NOMO-1 (cell line): ENCODE data around the gene PHF3.
A peak's percentile ranks its signal among the peaks of the same experiment; 100 is the strongest.

ENCODE experiments used
- DNase-seq, 2 experiments: peaks; one replicate each; lab custom pipeline; 2025; ENCODE audit not compliant: unreplicated experiment in 2 of 2; lab: John Stamatoyannopoulos, UW

PHF3 gene

DNA sequence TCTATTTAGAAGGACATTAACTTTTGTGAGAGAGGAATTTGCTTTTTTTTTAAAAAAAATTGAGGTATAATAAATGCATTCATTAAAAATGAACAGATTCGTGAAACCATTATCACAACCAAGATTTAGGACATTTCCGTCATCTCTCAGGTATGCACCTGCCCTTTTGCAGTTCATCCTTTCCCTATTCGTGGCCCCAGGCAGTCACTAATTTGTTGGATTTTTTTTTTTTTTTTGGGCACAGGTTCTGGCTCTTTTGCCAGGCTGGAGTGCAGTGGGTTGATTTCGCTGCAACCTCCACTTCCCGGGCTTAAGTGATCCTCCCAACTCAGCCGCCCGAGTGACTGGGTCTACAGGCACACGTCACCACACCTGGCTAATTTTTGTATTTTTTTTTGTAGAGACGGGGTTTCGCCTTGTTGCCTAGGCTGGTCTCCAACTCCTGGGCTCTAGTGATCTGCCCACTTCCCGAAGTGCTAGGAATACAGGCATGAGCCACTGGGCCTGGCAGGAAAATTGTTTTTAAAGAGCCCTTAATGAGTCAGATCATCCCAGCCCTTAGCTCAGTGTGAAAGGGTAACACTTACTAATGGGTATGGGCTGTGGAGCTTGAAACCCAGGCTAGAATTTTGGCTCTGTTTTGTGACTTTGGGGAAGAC lies 9.2 kb downstream of the PHF3 start:
- DNase-seq: no peak

DNA sequence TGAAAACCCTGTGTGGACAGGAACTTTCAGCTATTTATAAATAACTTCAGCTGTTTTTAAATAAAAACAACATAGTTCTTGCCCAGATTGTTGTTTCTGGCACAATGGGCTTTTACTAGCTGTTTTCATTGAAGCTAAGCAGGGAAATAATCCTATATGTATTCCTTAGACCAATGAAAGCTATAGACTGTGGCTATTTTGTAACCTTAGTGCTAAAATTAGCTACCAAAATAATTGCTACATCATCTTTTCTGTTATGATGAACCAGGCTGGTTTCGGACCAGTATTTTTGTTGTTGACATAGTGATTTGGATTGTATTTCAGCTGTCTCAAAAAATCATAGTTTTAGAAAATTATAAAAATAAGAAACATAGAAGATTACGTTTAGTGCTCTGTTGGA lies 13.7 kb downstream of the PHF3 start:
- peak; percentile 32 to 81 for DNase-seq

DNA sequence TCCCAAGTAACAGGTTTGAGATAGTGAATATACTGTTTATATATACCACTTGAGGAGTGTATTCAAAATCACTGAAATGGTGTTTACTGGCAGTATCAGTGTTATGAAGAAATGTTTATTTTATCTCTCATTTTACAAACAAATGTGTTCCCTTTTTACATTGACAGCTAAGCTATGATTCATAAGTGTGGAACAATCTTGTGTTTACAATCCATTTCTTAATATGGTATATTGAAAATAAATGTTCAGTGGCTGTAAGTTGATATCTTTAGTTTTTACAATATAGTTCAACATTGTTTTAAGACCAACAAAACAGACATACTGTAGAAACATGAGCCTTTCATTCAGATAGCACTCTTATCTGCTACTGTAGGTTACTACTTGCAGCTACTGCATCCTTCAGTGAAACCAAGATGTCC lies 14.3 kb downstream of the PHF3 start:
- DNase-seq: no peak

DNA sequence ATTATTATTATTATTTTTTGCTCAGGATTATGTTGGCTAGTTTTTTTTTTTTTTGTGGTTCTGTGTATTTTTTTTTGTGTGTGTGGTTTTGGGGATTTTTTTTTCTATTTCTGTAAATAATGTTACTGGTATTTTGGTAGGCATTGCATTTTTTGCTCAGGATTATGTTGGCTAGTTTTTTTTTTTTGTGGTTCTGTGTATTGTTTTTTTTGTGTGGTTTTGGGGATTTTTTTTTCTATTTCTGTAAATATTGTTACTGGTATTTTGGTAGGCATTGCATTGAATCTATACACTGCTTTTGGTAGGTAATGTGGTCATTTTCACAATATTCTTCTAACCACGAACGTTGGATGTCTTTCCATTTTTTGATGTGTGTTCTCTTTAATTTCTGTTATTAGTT lies 17.4 kb downstream of the PHF3 start:
- no peak for DNase-seq

DNA sequence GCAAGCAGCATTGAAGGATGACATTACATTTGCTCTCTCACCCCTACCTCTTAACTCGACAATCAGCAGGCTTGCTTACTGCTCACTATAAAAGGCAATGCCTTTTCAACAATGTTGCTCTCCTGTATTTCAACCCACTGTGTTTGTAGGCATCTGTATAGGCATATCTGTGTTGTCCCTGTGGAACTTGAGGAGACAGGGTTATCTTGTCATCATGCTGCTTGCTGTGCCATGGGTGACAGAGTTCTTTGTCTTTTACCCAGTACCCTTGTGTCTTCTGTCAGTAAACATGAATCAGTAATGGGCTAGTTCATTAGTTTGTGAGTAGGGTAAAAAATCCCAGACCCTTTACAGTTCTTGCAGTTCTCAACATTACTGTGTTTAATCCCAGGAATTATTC lies 25.2 kb downstream of the PHF3 start:
- no peak for DNase-seq

DNA sequence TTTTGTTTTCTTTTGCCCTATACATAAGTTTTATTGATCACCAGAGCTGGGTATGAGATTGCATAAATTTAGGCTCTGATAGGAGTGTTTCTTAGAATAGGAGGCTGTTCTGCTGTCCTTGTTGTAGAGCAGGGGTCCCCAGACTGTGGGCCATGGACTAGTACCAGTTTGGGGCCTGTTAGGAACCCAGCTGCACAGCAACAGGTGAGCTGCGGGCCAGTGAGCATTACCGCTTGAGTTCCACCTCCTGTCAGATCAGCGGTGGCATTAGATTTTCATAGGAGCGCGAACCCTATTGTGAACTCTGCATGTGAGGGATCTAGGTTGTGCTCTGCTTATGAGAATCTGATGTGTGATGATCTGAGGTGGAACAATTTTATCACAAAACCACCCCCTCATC lies 26.2 kb downstream of the PHF3 start:
- no peak for DNase-seq

DNA sequence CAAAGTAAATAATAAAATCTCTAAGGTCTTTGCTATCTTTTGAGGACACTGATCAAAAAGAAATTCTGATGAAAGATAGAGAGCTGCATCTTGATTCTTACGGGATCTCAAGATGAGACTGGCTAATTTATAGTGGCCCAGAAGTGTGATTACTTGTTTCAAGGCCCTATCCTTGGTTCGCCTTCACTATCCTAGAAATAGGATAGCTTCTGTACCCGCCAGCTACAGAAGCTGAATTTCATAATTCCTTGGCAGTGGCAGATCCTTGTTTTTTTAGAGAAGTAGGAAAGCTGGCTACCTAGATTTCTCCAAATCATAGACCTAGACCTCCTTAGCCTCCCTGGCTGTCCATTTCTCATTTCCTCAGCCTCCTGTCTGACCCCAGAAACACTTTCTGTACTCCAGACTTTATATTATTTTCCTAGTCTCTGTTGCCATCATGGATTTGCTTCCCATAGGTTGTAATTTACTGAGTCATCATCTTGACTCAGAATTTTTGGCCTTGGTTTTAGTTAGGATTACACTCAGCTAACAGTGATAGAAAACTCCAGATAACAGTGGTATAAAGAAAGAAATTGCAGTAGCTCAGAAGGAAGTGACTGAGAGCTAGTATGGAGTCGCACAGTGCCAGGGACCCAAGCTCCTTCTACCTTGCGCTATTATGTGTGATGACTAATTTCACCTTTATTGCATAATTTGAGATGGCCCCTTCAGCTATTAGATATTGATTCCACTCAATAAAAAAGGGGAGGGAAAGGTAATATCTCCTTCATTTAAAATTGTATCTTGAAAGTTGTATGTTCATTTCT lies 27.7 kb downstream of the PHF3 start:
- DNase-seq: no peak

DNA sequence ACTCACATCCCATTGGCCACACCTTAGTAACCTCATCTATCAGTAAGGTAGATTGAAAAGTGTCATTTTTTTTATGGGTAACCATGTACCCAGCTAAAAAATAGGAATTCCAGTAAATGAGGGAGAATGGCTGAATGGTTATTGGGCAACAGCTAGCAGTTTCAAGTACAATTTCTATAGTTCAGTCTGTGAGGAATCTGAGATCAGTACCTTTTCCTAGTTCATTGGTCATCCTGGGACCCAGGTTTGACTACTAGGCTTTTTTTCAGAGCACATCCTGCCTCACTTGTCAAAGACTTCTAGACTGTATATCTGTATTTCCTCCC lies 28.3 kb downstream of the PHF3 start:
- no peak for DNase-seq

DNA sequence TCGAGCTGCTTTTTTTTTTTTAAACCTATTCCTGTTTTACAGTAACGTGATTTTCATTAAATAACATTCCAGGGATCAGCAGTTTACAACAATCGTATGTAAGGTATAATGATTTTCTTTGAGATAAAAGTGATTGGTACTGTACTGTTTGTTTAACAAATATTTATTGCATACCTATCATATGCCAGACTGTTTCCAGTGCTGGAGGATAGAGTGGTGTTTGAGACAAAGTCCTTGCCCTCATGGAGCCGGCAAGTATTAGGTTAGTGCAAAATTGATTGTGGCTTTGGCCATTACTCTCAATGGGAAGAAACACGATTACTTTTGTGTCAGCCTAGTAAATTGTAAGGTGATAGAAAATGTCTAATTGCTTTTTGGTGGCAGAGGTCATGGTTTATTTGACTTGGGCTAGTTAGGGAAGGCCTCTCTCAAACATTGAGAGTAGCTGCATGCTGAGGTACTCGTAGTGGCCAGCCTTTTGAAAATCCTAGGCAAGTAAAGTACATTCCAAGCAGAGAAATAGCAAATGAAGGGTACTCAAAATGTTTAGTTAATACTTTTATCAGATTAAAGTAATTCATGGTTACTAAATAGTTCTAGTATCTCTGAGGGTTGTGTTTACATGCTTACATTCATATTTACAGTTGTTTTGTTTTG lies 35.6 kb downstream of the PHF3 start:
- DNase-seq: no peak

DNA sequence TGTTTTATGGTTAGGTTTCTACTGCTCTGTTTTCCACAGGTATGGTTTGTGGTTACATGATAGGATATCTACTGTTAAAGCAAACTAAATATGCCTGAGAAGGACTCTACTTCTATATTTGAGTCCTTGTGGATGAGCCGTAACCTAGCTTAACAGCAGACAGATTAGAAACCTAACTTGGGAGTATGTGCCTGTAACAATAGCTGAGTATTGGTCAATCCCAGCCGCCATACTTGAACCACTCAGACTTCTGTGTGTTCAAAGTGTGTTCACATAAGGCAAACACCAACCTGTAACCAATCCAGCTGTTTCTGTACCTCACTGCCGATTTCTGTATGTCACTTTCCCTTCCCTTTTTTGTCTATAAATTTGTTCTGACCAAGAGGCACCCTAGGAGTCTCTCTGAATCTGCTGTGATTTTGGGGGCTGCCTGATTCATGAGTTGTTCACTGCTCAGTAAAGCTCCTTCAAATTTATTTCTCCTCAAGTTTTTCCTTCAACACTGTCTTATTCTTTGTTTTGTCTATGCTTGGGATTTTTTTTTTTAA lies 37.1 kb downstream of the PHF3 start:
- DNase-seq: peak; percentile 13 to 19

DNA sequence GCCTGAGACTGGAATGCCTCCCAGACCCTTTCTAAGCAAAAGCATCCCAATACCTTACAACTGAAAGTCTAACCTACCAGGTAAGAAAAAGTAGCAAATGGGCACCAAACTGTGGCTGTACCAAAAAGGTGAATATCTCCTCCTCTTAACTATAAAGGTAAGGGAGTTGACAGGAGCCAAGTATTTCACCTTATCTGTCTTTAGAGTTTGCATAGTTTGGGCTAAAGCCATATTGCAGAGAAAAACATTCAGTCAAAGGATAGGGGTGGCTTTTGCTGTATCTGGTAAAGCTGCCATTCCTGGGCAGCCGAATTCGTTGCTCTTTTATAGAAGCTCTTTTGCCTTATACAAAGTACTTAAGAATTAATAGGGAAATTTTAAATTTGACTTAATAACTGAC lies 38.1 kb downstream of the PHF3 start:
- no peak for DNase-seq

DNA sequence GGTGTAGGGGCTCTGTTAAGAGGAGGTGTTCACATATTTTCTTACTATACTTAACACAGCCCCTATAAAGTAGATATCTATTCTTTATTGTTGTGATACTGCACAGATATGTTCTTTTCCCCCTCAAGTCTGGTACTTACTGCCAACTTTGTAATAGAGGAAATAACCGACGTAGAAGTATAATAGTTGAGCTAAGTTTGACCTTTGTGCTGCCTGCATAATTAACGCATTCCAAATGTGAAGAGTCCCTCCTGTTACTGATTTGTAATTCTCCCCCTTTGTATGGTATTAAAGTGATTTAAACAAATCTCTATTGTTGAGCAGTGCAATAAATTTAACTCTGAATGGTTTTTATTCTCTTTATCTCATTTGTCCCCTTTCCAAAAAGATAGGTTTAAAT lies 39.0 kb downstream of the PHF3 start:
- DNase-seq: no peak

DNA sequence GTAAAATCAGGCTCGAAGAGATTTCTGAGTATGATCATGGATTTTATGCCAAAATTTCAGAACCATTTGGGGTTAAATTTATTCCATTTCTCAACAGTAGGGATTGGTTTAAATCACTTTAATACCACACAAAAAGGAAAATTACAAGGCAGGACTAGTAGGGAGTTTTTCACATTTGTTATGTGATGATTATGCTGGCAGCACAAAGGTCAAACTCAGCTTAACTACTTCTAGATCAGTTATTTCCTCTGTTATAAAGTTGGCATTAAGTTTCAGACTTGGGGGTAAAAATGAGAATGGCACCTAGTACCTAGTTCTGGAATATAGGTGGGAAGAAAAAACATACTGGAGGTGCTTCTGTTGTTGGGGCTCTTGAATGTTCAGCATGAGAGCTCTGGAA lies 39.5 kb downstream of the PHF3 start:
- no peak for DNase-seq

DNA sequence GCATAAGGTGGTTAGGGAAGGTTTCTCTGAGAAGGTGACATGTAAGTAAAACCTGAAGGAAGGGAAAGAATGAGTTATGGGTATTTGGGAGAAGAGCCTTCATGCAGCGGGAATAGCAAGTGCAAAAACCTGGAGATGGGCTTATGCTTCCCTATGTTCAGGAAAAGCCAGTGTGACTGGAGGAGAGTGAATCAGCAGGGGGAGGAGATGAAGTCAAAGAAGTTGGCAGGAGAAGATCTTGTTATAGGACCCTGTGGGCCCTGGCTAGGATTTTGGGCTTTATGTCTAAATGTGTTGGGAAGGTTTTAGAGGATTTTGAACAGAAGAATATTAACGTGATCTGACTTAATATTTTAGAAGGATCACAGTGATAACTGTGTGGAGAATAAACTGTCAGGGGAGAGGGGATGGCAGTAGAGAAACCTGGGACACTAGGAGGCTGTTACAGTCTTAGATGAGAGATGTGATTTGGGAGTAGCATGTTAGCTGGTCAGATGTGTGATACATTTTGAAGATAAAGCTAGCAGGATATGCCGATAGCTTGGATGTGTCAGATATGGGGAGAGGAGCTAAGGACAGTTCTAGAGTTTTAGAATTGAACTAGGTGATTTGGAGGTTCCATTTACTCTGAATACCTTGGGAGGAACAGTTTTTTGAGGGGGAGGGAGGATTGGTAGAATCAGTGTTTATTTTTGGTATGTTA lies 41.0 kb downstream of the PHF3 start:
- no peak for DNase-seq

DNA sequence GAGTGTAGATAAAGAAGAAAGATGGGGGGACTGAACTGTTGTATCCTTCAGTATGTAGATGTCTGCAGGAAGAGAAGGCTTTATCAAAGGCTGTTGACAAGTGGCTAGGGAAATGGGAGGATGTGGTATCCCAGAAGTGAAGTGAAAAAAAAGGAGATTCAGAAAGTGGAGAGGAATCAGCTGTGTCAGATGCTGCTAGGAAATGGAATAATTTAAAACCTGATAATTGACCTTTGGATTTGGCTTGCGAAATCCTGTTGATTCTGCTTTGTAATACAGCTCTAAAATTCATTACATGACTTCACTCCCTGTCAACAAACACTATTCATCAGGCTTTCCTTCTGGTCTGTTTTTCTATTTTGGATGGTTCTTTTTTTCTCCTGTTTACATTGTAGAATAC lies 41.7 kb downstream of the PHF3 start:
- no peak for DNase-seq

DNA sequence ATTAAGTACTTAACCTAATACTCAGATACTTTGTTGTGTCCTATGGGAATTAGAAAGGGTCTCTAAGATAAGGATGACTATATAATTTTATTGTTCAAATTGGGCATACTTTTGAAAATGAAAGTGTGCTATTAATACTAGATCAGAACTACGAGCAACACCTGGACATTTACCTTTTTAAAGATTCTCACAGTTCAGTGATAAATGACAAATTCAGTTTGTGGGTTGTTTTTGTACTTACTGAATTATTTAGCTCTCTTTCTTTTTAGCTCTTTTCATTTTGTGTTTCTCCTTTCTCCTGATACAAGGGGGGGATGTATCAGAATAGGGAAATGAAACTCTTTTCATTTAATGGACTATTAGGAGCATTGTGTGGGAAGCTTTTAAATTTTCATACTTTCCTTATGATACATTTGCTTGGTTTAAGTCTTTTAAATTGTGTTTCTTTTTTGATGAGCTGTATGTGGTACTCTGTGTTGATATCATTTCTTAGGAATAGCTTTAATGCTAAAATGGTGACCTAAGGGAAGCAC lies 47.5 kb downstream of the PHF3 start:
- DNase-seq: peak in 1 of 2 experiments; percentile 34

DNA sequence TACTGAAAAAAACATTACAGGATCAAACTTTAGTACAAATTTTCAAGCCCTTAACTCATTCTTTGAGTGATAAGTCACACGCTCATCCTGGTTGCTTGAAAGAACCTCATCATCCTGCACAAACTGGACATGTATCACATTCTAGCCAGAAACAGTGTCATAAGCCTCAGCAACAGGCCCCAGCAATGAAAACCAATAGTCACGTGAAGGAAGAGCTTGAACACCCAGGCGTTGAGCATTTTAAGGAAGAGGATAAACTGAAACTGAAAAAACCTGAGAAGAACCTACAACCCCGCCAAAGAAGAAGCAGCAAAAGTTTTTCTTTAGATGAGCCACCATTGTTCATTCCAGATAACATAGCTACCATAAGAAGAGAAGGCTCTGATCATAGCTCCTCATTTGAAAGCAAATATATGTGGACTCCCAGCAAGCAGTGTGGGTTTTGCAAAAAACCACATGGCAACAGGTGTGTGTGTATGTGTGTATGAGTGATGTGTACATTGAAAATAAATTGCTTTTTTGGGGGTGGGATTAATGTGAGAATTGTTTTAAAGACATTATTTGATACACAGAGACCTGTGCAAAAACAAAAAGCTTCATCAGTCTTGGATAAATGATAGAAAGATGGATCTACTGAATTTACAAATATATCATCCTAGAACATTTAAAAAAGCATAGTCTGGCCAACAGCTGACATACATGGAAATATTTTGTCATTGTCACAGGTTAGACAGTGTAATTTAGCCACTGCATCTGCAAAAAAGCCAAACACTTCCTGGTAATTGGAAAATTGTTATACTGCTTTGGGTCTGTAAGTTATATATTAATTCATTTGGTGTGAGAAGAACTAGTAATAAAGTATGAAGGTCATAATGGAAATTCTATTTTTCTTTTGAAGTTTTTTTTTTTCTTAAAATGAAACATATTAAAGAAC lies 50.1 kb downstream of the PHF3 start:
- DNase-seq: peak; percentile 78 to 83

DNA sequence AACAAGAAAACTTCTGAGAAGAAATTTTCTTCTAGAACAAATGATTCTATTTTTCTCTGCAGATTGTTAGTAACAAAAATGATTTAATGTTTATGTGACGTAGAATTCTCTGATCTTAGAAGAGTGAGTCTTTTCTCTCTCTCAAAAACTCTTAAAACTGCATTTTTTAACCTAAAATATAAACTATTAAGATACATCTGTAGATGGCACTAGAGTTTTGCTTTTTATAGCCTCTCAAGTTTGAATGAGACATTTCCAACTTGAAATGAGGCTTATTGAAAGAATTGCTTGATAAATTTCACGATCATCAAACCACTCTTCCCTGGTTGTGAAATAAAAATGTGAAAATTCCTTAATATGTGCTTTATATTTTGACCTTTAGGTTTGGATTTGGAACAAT lies 53.8 kb downstream of the PHF3 start:
- DNase-seq: no peak

DNA sequence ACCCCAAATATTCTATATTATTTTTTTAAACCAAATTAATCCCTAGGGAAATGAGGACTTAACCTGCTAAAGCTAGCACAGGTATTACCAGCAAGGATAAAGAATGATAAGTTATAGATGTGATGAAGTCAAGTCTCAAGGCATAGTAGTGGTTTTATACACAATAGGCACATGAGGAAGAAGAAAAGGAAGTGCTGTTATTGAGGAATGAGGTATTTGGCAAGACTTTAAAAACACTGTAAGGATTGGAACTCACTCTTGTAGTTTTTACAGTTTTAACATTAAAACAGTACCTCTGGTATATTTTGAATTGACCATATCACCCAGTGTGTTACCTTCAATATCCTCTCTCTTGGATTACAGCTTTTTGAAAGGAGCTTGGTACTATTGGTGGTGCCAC lies 54.6 kb downstream of the PHF3 start:
- DNase-seq: peak in 1 of 2 experiments; percentile 60

DNA sequence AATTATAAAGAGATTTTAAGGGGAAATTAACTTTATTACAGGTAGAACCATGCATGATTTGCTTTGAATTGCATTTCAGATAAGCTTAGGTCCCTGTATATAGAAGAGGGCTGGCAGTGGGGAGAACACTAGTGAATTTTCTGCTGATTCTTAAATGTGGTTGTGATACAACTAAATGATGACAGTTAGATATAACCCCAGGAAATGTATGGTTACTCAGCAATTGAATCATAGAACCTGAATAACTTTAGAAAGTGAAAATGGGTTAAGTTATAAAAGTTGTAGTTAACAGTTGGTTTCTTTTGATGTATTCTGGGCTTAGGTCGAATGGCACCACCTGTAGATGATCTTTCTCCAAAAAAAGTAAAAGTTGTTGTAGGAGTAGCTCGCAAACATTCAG lies 70.1 kb downstream of the PHF3 start:
- no peak for DNase-seq
